Muscle layer of duodenum (tissue), 2 donors: ENCODE data around the gene THPO.

Experiments
- H3K27ac ChIP-seq: one replicate; pipeline ENCODE4 v1.7.0; 2013; ENCODE audit warnings: mild to moderate bottlenecking, low read length
- H3K27me3 ChIP-seq: one replicate; pipeline ENCODE4 v1.7.0; 2013; ENCODE audit warnings: low read depth, mild to moderate bottlenecking, control low read depth, low read length
- H3K36me3 ChIP-seq, 2 donors: one replicate each; pipeline ENCODE4 v1.7.0; 2013; ENCODE audit warnings: low read length in 2 of 2, control low read depth in 1 of 2, mild to moderate bottlenecking in 1 of 2; ENCODE audit not compliant: insufficient read depth in 2 of 2, control insufficient read depth in 1 of 2
- H3K4me1 ChIP-seq, 2 donors: one replicate each; pipeline ENCODE4 v1.7.0; 2013; ENCODE audit warnings: low read length in 2 of 2, mild to moderate bottlenecking in 2 of 2, control low read depth in 1 of 2, moderate library complexity in 1 of 2; ENCODE audit not compliant: insufficient read depth in 2 of 2, control insufficient read depth in 1 of 2
- H3K4me3 ChIP-seq, 2 donors: one replicate each; pipeline ENCODE4 v1.7.0; 2013; ENCODE audit warnings: low read length in 2 of 2, low read depth in 1 of 2, mild to moderate bottlenecking in 1 of 2
- H3K9me3 ChIP-seq, 2 donors: one replicate each; pipeline ENCODE4 v1.7.0; 2013; ENCODE audit warnings: low read length in 2 of 2, control low read depth in 1 of 2, mild to moderate bottlenecking in 1 of 2; ENCODE audit not compliant: control insufficient read depth in 1 of 2
- donor health status: healthy.

The THPO gene

GRCh38 chr3:184383033-184383740 is 5.2 kb upstream of the THPO start:
- Histone ChIP-seq H3K27ac (no peak overlapping the region), H3K9me3 (no peaks in the 10 kb centered on the region), H3K4me3 (no peak overlapping the region), H3K36me3 (peaks cover 0 to 6% of the 10 kb centered on the region in 2 donors), H3K4me1 (peaks cover 0 to 13% of the 10 kb centered on the region in 2 donors), H3K27me3 (peaks cover 8% of the 10 kb centered on the region)

GRCh38 chr3:184382326-184383032 is 4.5 kb upstream of the THPO start:
- Histone ChIP-seq H3K27me3 (peaks cover 14% of the 10 kb centered on the region), H3K27ac (no peak overlapping the region), H3K4me3 (no peak overlapping the region), H3K9me3 (no peaks in the 10 kb centered on the region), H3K4me1 (peaks cover 0 to 13% of the 10 kb centered on the region in 2 donors), H3K36me3 (peaks cover 0 to 6% of the 10 kb centered on the region in 2 donors)

GRCh38 chr3:184381261-184382224 is 3.5 kb upstream of the THPO start:
- Histone ChIP-seq H3K27ac (no peak overlapping the region), H3K4me1 (peaks cover 0 to 13% of the 10 kb centered on the region in 2 donors), H3K9me3 (no peaks in the 10 kb centered on the region), H3K27me3 (peaks cover 17% of the 10 kb centered on the region), H3K4me3 (peak overlapping the region; percentile 48 to 63), H3K36me3 (peaks cover 0 to 6% of the 10 kb centered on the region in 2 donors)

DNA sequence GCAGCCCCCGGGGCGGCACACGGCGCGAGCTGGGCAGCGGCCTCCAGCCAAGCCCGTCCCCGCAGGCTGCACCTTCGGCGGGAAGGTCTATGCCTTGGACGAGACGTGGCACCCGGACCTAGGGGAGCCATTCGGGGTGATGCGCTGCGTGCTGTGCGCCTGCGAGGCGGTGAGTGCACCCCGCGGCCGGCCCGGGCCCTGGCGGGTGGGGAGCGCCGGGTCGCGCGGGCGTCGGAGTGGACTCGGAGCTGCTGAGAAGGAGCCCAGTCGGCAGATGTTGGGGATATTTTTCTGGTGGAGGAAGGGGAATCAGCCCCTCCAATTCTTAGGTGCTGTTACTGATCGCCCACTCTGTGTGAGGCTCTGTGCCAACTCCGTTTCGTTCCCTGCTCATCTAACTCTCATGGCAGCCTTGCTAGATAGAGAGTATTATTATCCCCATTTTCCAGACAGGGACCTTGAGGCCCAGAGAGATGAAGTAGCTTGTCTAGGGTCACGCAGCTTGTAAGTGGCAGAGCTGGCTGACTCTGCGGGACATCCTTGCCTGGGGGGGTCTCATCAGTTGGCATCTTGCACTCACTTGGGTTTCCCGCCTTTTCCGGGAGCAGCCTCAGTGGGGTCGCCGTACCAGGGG is 2.7 kb upstream of the THPO start:
- H3K27me3 ChIP-seq, result peaks cover 17% of the 10 kb centered on the region

DNA sequence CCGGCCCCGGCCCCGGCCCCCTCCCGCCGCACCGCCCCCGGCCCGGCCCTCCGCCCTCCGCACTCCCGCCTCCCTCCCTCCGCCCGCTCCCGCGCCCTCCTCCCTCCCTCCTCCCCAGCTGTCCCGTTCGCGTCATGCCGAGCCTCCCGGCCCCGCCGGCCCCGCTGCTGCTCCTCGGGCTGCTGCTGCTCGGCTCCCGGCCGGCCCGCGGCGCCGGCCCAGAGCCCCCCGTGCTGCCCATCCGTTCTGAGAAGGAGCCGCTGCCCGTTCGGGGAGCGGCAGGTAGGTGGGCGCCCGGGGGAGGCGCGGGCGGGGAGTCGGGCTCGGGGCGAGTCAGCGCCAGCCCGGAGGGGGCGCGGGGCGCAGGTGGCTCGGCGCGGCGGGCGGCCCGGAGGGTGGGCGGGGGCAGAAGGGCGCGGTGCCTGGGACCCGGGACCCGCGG is 2.2 kb upstream of the THPO start:
- no peaks in the 10 kb centered on the region for H3K9me3 ChIP-seq
- H3K36me3 ChIP-seq, result no peaks in the 10 kb centered on the region
- peaks cover 17% of the 10 kb centered on the region for H3K27me3 ChIP-seq
- peak overlapping the region in 1 of 2 donors; percentile 63 for H3K4me3 ChIP-seq
- no peak overlapping the region for H3K27ac ChIP-seq
- peaks cover 0 to 13% of the 10 kb centered on the region in 2 donors for H3K4me1 ChIP-seq

More for the DNA sequence above, 2.7 kb upstream of the THPO start:
- Histone ChIP-seq H3K9me3 (no peaks in the 10 kb centered on the region), H3K4me1 (peaks cover 0 to 13% of the 10 kb centered on the region in 2 donors), H3K4me3 (peak overlapping the region; percentile 48 to 63), H3K36me3 (no peaks in the 10 kb centered on the region), H3K27ac (no peak overlapping the region)

- no peaks in the 10 kb centered on the region for H3K36me3 ChIP-seq
- H3K4me3 ChIP-seq, result peak within 1 kb of the TSS; percentile 48 to 63
- peaks cover 0 to 13% of the 10 kb centered on the region in 2 donors for H3K4me1 ChIP-seq
- H3K27me3 ChIP-seq, result peaks cover 17% of the 10 kb centered on the region
- peak within 1 kb of the TSS; percentile 61 for H3K27ac ChIP-seq
- no peaks in the 10 kb centered on the region for H3K9me3 ChIP-seq
Measured at GRCh38 chr3:184379358-184380184, 1.6 kb upstream of the THPO start, which contains the start of gene CHRD. CHRD (plus strand) TSS chr3:184380054; CDS start chr3:184380319, 265 bp downstream.

DNA sequence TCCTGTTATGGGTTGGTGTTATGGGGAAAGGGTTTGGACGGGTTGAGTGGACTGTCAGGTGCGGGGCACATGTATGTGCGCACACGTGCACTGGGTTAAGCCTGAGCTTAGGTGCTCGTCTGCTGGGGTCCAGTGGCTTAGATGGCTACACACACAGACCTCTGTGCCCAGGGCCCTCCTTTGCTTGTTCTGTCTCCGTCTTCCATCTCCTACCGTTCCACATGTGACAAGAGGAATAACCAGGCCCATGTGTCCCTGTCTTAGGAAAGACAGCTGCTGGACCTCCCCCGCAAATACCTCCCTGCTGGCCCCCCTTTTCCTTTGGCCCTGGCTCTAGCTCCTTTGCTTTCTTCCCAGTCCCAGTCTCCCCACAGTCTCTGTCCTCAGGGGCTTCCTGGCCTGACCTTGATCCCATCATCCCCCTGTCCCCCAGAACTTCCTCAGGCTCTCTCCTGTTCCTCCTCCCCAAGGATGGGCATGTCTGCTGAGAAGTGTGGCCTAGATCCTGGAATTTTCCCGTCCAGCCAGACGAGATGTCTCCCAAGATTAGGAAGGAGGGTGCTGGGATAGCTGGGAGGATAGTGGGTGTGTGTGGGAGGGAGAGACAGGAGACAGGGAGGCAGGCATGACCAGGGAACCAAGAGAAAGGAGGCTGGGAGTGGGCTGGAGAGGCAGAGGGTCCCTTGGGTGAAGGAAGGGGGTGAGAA is 797 bp upstream of the THPO start:
- H3K36me3 ChIP-seq, result no peaks in the 10 kb centered on the region
- no peaks in the 10 kb centered on the region for H3K9me3 ChIP-seq
- H3K4me3 ChIP-seq, result peak overlapping the region in 1 of 2 donors; percentile 24
- peaks cover 17% of the 10 kb centered on the region for H3K27me3 ChIP-seq
- peak overlapping the region; percentile 61 for H3K27ac ChIP-seq
- peaks cover 0 to 13% of the 10 kb centered on the region in 2 donors for H3K4me1 ChIP-seq

GRCh38 chr3:184377374-184377773 is 633 bp downstream of the THPO start:
- no peaks in the 10 kb centered on the region for H3K9me3 ChIP-seq
- peak overlapping the region; percentile 10 for H3K27ac ChIP-seq
- H3K4me1 ChIP-seq, result peaks cover 0 to 13% of the 10 kb centered on the region in 2 donors
- H3K27me3 ChIP-seq, result peaks cover 20% of the 10 kb centered on the region
- no peaks in the 10 kb centered on the region for H3K36me3 ChIP-seq
- H3K4me3 ChIP-seq, result no peak overlapping the region

- H3K36me3 ChIP-seq, result no peaks in the 10 kb centered on the region
- H3K27me3 ChIP-seq, result peaks cover 16% of the 10 kb centered on the region
Measured at GRCh38 chr3:184375747-184376461, 2.1 kb downstream of the THPO start.

More at GRCh38 chr3:184375747-184376461, 2.1 kb downstream of the THPO start:
- Histone ChIP-seq H3K9me3 (no peaks in the 10 kb centered on the region), H3K27ac (no peak overlapping the region), H3K4me3 (no peak overlapping the region), H3K4me1 (peaks cover 0 to 13% of the 10 kb centered on the region in 2 donors)
